Heart right ventricle (tissue), 16 donors: ENCODE measurements around the gene CALML5. TPM values are rescaled to one million over a fixed set of nuclear protein-coding genes. Genes with fewer than 3 reads are reported as not detected.

ENCODE experiments used
- ATAC-seq, 8 donors: fragments of 200-7000 bp; cut with Tn5 transposase; one replicate each; pipeline ENCODE4 v1.9.1; 2020; ENCODE audit warnings: mild to moderate bottlenecking in 8 of 8, moderate library complexity in 8 of 8, moderate number of reproducible peaks in 1 of 8
- DNase-seq, 2 donors: peaks; one replicate each; pipeline ENCODE4 v3.0.0-alpha.2; 2020
- H3K27ac ChIP-seq, 10 donors: fragments of 200-600 bp; sonication (generic) in 2 of 10; one replicate each; pipeline versions ENCODE4 v1.5.0 to v1.8.0; 2020 to 2022; ENCODE audit warnings: mild to moderate bottlenecking in 3 of 10
- H3K27me3 ChIP-seq, 7 donors: fragments of 200-600 bp; one replicate each; pipeline ENCODE4 v1.8.0; 2021 to 2022; ENCODE audit warnings: mild to moderate bottlenecking in 2 of 7
- H3K36me3 ChIP-seq, 9 donors: fragments of 200-600 bp; sonication (generic) in 1 of 9; one replicate each; pipeline versions ENCODE4 v1.5.0 to v1.8.0; 2020 to 2022; ENCODE audit warnings: mild to moderate bottlenecking in 2 of 9
- H3K4me1 ChIP-seq, 9 donors: fragments of 200-600 bp; sonication (generic) in 1 of 9; one replicate each; pipeline versions ENCODE4 v1.5.0 to v1.8.0; 2020 to 2022; ENCODE audit warnings: mild to moderate bottlenecking in 4 of 9
- H3K4me3 ChIP-seq, 10 donors: fragments of 200-600 bp; sonication (generic) in 2 of 10; one replicate each; pipeline versions ENCODE4 v1.5.0 to v1.8.0; 2020 to 2022; ENCODE audit warnings: mild to moderate bottlenecking in 7 of 10, moderate library complexity in 2 of 10
- H3K9me3 ChIP-seq, 11 donors: fragments of 200-600 bp in 10 of 11; sonication (generic) in 2 of 11; one replicate each; pipeline versions ENCODE4 v1.5.0 to v1.8.0; 2013 to 2022; ENCODE audit warnings: mild to moderate bottlenecking in 2 of 11, control low read depth in 1 of 11, moderate library complexity in 1 of 11
- WGBS, 2 donors: extraction: QIAGEN DNeasy Blood & Tissue Kit; methylation state at CpG; one replicate each; pipeline ENCODE4 v1.1.7; 2013; ENCODE audit warnings: inconsistent platforms in 1 of 2; 5-methylcytosine and 5-hydroxymethylcytosine counted together
- intact Hi-C, 10 donors: fragments of 100-400 bp; cut with DNase I; formaldehyde crosslinking; loops; one replicate each; pipeline versions ENCODE4 v1.11.1 to v1.14.2; 2022
- polyA plus RNA-seq, 2 donors: library from polyadenylated mRNA; stranded (reverse); fragments of 200-250 nt; gene quantifications; one replicate each; pipeline ENCODE4 v1.2.3, GENCODE V29; 2013
- total RNA-seq, 10 donors: library from RNA; stranded (reverse); fragmentation: NEBNext Ultra II Directional in 3 of 10; extraction: Animal tissue kit (Norgen Biotek cat#: 25700) in 3 of 10; gene quantifications; one replicate each; pipeline versions ENCODE4 v1.2.1 to v1.2.4, GENCODE V29; 2021 to 2023
- TF ChIP-seq, protein P1 (sequence below), 9 donors: fragments of 200-600 bp; sonication (generic) in 2 of 9; IDR thresholded peaks; one replicate each; pipeline versions ENCODE4 v1.5.0 to v1.8.0; 2021 to 2022; ENCODE audit warnings: antibody characterized with exemption in 9 of 9, mild to moderate bottlenecking in 5 of 9, moderate library complexity in 1 of 9
- donor health status: Arrhythmogenic right ventricular cardiomyopathy.
- donor health status: ischemic (EF 13 %, LVEDD 7.1; RV severe dilation, severe dysfunction).
- donor health status: healthy with polysubstance abuse.
- donor health status: DM: no; HTN: yes; CAD: no.
- donor health status: DM: no; HTN: no; CAD: no.
- donor health status: ischemic (EF 25% LVEDD 6.9; RV normal size, moderate dysfunction).
- donor health status: ischemic (EF 25% LVEDD 5.7; RV mildly dilated, moderate dysfunction).
- donor health status: healthy.
- donor health status: DM: yes; HTN: yes; CAD: no.
- donor health status: Ischemic cardiomyopathy.
- donor health status: ischemic (EF 35%, LVEDD 5.7; RV mildly dilated, moderate dysfunction).
- donor health status: nonischemic (EF 11% LVEDD 7.7; RV severe dilation, severe dysfunction).
- donor health status: DM: yes; HTN: yes; CAD: no.
- donor health status: PGD.
- donor health status: ischemic (EF 29% LVEDD 5.4; RV normal size, mild dysfunction).
- donor health status: nonischemic (EF 23%, LVEDD 6.1; RV moderate dilation, normal function).

Gene CALML5
- total and polyA plus RNA-seq, 12 donors = not detected

DNA sequence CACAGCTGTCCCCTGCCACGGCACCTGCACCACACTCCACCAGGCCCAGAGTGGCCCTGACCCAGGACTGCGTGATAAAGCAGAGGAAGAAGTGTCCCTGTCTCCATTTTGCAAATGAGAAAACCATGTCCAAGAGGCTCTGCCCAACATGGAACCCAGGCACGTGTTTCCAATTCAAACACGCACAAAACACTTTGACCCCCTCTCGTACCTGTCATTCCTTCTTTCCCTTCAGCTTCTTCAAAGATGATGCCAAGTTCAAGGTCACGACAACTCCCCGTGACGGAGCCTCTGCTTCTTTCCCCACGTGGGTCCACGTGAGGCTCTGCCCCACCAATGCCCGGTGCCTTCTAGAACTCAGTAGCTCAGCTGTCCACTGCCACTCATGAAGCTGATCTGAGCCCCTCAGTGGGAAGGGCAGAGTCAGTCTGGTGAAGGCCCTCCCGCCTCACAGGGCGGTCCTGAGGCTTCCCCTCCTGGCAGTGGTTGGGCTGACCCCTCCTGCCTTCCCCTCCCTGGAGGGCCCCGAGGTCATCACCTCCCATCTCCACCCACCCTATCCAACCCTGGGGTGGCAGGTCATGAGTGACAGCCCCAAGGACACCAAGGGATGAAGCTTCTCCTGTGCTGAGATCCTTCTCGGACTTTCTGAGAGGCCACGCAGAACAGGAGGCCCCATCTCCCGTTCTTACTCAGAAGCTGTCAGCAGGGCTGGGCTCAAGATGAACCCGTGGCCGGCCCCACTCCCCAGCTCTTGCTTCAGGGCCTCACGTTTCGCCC is 19.0 kb downstream of the CALML5 start:
- intact Hi-C loops = no loop called here
- TF ChIP-seq, protein P1, sequence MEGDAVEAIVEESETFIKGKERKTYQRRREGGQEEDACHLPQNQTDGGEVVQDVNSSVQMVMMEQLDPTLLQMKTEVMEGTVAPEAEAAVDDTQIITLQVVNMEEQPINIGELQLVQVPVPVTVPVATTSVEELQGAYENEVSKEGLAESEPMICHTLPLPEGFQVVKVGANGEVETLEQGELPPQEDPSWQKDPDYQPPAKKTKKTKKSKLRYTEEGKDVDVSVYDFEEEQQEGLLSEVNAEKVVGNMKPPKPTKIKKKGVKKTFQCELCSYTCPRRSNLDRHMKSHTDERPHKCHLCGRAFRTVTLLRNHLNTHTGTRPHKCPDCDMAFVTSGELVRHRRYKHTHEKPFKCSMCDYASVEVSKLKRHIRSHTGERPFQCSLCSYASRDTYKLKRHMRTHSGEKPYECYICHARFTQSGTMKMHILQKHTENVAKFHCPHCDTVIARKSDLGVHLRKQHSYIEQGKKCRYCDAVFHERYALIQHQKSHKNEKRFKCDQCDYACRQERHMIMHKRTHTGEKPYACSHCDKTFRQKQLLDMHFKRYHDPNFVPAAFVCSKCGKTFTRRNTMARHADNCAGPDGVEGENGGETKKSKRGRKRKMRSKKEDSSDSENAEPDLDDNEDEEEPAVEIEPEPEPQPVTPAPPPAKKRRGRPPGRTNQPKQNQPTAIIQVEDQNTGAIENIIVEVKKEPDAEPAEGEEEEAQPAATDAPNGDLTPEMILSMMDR (IDR thresholded peaks at IDR 0.05) = no peak
- Histone ChIP-seq H3K36me3 (no peaks in the 10 kb centered on the region), H3K4me1 (no peaks in the 10 kb centered on the region), H3K27me3 (no peaks in the 10 kb centered on the region), H3K27ac (no peak overlapping the region), H3K9me3 (peaks cover 0 to 3% (median 0%) of the 10 kb centered on the region in 11 donors), H3K4me3 (no peak overlapping the region)
- 87 to 89% methylated on average over 21 of the region's 21 CpGs for WGBS, 2 donors
- no peak for DNase-seq
- ATAC-seq = peak in 1 of 8 donors; percentile 23

DNA sequence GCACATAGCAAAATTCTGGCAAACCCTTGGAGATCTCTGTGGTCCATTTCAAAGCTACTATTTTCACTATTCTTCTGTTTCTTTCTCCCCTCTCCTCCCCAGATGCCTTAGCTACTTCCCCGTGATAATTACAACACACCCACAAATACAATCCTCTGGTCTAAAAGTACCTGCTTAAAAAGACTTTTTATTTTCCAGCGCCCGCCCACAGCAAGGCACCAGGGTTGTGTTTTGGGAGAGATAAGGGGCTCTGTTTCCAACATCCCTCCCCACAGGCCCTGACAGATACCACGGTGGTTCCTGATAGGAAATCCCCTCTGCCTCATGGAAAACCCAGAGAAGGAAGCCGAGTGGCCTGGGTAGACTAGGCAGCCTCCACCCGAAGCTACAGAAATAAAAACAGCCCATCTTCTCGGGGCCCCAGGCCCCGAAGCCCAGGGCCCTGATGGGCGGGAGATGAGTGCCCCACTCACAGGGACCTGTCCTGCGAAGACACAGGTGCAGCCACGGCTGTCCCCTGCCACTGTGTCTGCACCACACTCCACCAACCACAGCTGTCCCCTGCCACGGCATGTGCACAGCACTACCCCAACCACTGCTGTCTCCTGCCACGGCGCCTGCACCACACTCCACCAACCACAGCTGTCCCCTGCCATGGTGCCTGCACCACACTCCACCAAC is 19.7 kb downstream of the CALML5 start:
- Histone ChIP-seq H3K27ac (no peak overlapping the region), H3K9me3 (peaks cover 0 to 3% (median 0%) of the 10 kb centered on the region in 11 donors), H3K27me3 (no peaks in the 10 kb centered on the region), H3K36me3 (no peaks in the 10 kb centered on the region), H3K4me1 (no peaks in the 10 kb centered on the region), H3K4me3 (no peak overlapping the region)
- intact Hi-C loops = no loop called here
- TF ChIP-seq, protein P1 (IDR thresholded peaks at IDR 0.05) = no peak
- DNase-seq (no peak), ATAC-seq (peak in 1 of 8 donors; percentile 42)
- WGBS, 2 donors = 79 to 86% methylated on average over 14 of the region's 14 CpGs

DNA sequence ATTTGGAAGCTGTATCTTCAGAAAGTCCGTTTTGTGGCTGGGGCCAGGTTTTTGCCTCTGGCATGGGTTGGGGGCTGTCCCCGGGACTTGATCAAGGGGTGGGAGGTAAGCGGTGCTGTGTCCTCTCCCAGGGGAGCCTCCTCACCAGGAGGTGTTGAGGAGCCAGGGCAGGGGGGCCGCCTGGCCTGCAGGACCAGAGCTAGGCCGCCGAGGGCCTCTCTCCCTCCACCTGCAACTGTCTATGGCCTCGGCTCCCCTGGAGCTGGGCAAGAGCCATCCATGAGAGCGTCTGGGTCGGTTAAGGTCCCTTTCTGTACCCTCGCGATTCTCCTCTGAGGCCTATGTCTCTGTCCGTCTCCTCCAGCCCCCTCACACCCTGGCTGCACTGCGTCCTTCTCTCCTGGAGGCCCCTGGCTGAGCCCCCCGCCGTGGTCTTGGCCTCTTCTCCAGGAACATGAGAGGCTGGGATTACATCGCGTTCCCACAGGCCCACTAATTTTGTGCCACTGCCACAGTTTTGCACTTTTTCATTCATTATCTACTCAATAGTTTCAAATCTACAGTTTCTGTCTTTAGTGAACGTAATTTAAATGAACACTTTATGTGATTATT is 20.6 kb downstream of the CALML5 start:
- Histone ChIP-seq H3K4me1 (no peaks in the 10 kb centered on the region), H3K36me3 (no peaks in the 10 kb centered on the region), H3K27me3 (no peaks in the 10 kb centered on the region), H3K4me3 (no peak overlapping the region), H3K27ac (no peak overlapping the region), H3K9me3 (no peaks in the 10 kb centered on the region)
- DNase-seq (no peak), ATAC-seq (no peak)
- WGBS, 2 donors = 90 to 91% methylated on average over 18 of the region's 18 CpGs
- intact Hi-C loops = no loop called here
- TF ChIP-seq, protein P1 (IDR thresholded peaks at IDR 0.05) = no peak

DNA sequence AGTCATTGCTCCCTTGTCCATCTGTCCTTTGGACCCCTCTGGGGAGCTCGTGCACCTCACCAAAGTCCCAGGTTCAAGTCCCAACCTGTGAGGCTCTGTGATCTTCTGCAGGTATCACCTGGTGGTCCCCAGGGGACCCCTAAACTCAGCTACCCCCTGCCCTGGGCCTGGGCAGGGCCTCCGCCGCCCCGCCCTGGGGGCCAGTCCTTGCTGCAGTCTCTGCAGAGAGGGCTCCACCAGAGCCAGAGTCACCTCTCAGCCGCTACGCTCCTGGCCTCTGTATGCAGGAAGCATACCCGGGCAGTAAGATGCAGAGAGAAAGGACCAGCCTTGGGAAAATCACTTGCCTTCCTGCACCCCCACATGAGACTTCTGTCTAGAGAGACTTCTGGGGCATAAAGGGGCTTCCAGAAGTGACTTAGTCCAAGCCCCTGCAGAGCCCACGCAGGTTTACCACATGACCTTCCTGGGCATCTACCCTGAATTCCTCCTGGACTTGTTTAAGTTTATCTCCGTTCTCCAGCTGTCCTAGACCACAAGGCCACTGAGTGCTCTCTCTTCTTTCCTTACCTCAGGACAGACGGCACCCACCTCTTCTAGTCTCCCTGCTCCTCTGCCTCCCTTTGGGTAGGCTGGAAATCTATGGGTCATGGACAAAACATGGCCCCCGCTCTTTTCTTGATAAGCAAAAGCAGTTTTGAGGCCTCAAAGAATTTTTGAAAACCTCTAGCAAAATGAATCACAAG is 21.2 kb downstream of the CALML5 start:
- no peak for DNase-seq
- Histone ChIP-seq H3K36me3 (no peaks in the 10 kb centered on the region), H3K4me1 (no peaks in the 10 kb centered on the region), H3K27me3 (no peaks in the 10 kb centered on the region), H3K4me3 (no peak overlapping the region), H3K27ac (no peak overlapping the region), H3K9me3 (no peaks in the 10 kb centered on the region)
- intact Hi-C loops = no loop called here
- TF ChIP-seq, protein P1 (IDR thresholded peaks at IDR 0.05) = no peak
- 95 to 96% methylated on average over 11 of the region's 11 CpGs for WGBS, 2 donors
- no peak for ATAC-seq
